Transverse colon (tissue), 3 donors: ENCODE measurements around the gene USO1.

Experiments
- EP300 ChIP-seq: sonication (generic); formaldehyde crosslinking; IDR thresholded peaks from one replicate; pipeline ENCODE4 v1.6.1; 2017; ENCODE audit warnings: antibody characterized with exemption, low read depth
- POLR2A ChIP-seq: fragments of 450-650 bp; IDR thresholded peaks from one replicate; pipeline ENCODE4 v1.6.1; 2016; ENCODE audit warnings: antibody characterized with exemption, mild to moderate bottlenecking, moderate library complexity
- TF ChIP-seq, protein P1 (sequence below), 5 experiments: fragments of 200-600 bp in 3 of 5; fragments of 450-650 bp in 2 of 5; sonication (generic) in 3 of 5; IDR thresholded peaks; 1 replicate in 2 of 5; 2 replicates in 3 of 5; pipeline ENCODE4 v1.5.1; 2016 to 2017; ENCODE audit warnings: antibody characterized with exemption in 5 of 5, inconsistent platforms in 3 of 5, mild to moderate bottlenecking in 2 of 5, moderate library complexity in 1 of 5

DNA sequence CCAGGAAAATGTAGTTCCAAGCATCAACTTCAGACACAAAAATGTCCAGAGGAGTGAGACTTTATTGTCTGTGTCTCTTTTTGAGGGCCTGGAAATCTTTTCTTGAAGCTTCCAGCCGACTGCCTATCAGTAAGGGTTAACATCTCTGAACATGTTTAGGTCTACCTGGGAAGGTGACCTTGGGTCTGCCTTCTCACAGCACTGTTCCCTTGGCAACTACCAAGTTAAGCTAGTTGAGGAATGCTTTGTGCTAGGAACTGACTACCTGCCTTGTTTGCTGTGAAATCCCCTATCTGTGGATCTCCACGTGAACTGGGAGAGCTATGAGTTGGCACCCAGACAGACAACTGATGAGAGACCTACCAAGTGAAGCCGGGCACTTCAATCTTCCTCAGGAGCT is 96.3 kb downstream of the USO1 start:
- TF ChIP-seq POLR2A = no peak
- TF ChIP-seq, protein P1, sequence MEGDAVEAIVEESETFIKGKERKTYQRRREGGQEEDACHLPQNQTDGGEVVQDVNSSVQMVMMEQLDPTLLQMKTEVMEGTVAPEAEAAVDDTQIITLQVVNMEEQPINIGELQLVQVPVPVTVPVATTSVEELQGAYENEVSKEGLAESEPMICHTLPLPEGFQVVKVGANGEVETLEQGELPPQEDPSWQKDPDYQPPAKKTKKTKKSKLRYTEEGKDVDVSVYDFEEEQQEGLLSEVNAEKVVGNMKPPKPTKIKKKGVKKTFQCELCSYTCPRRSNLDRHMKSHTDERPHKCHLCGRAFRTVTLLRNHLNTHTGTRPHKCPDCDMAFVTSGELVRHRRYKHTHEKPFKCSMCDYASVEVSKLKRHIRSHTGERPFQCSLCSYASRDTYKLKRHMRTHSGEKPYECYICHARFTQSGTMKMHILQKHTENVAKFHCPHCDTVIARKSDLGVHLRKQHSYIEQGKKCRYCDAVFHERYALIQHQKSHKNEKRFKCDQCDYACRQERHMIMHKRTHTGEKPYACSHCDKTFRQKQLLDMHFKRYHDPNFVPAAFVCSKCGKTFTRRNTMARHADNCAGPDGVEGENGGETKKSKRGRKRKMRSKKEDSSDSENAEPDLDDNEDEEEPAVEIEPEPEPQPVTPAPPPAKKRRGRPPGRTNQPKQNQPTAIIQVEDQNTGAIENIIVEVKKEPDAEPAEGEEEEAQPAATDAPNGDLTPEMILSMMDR (IDR thresholded peaks at IDR 0.05) = no peak
- TF ChIP-seq EP300 = no peak
